ENCODE data around the gene HNF4A. TPM values are rescaled to one million over a fixed set of nuclear protein-coding genes. Genes with fewer than 3 reads are reported as not detected.

HNF4A gene
- polyA plus RNA-seq, 1 donor from 2014 or later = not detected

- H3K4me3 ChIP-seq (ENCODE audit: low read length) = no peak overlapping the region
- no peak overlapping the region for H3K4me2 ChIP-seq (ENCODE audit: low read length)
- H3K9ac ChIP-seq (ENCODE audit: low read length) = no peak overlapping the region
- no peaks in the 10 kb centered on the region for H3K9me2 ChIP-seq (ENCODE audit: insufficient read depth, low read length)
- no peaks in the 10 kb centered on the region for H3K9me3 ChIP-seq (ENCODE audit: low read length)
- H3K27ac ChIP-seq (ENCODE audit: low read length) = no peak overlapping the region
- H4K20me1 ChIP-seq (ENCODE audit: insufficient read depth) = no peaks in the 10 kb centered on the region
- H3K79me2 ChIP-seq (replicated peaks; ENCODE audit: insufficient read depth, low read length) = no peaks in the 10 kb centered on the region
- no peaks in the 10 kb centered on the region for H3K27me3 ChIP-seq (ENCODE audit: insufficient read depth, low read depth, low read length)
- no peaks in the 10 kb centered on the region for H3K36me3 ChIP-seq (ENCODE audit: insufficient read depth, low read length)
- H3F3A ChIP-seq (ENCODE audit: insufficient read depth, low read length, poor library complexity, severe bottlenecking) = no peaks in the 10 kb centered on the region
- H2AFZ ChIP-seq (ENCODE audit: low read depth, low read length) = no peak overlapping the region
- TF ChIP-seq RAD21 (conservative IDR thresholded peaks at IDR 0.05) (no peak), EZH2 (IDR thresholded peaks at IDR 0.05; ENCODE audit: borderline replicate concordance, insufficient read depth, low read length, poor library complexity, severe bottlenecking) (no peak)
These were observed 41.1 kb downstream of the HNF4A start for GRCh38 chr20:44396369-44397130.

GRCh38 chr20:44398335-44398734, 42.8 kb downstream of the HNF4A start:
- Histone ChIP-seq H3K4me2 (ENCODE audit: low read length) (no peak overlapping the region), H2AFZ (ENCODE audit: low read depth, low read length) (no peak overlapping the region), H3K27me3 (ENCODE audit: insufficient read depth, low read depth, low read length) (no peaks in the 10 kb centered on the region), H3K4me3 (ENCODE audit: low read length) (no peak overlapping the region), H3K9ac (ENCODE audit: low read length) (no peak overlapping the region), H3K9me2 (ENCODE audit: insufficient read depth, low read length) (no peaks in the 10 kb centered on the region), H3K27ac (ENCODE audit: low read length) (no peak overlapping the region), H4K20me1 (ENCODE audit: insufficient read depth) (no peaks in the 10 kb centered on the region), H3K79me2 (replicated peaks; ENCODE audit: insufficient read depth, low read length) (no peaks in the 10 kb centered on the region), H3F3A (ENCODE audit: insufficient read depth, low read length, poor library complexity, severe bottlenecking) (no peaks in the 10 kb centered on the region), H3K36me3 (ENCODE audit: insufficient read depth, low read length) (no peaks in the 10 kb centered on the region), H3K9me3 (ENCODE audit: low read length) (no peaks in the 10 kb centered on the region)
- no peak for TF ChIP-seq CTCF (IDR thresholded peaks at IDR 0.05; ENCODE audit: poor library complexity, severe bottlenecking)
- TF ChIP-seq EZH2 (IDR thresholded peaks at IDR 0.05; ENCODE audit: borderline replicate concordance, insufficient read depth, low read length, poor library complexity, severe bottlenecking) = no peak
- no peak for TF ChIP-seq TAF1 (IDR thresholded peaks at IDR 0.05; ENCODE audit: low read depth)
- TF ChIP-seq POLR2AphosphoS5 (IDR thresholded peaks at IDR 0.05) = no peak
- no peak for TF ChIP-seq REST (IDR thresholded peaks at IDR 0.05; ENCODE audit: borderline replicate concordance)
- TF ChIP-seq RAD21 (conservative IDR thresholded peaks at IDR 0.05) = no peak
- TF ChIP-seq SMC3 (conservative IDR thresholded peaks at IDR 0.05; ENCODE audit: poor library complexity) = no peak
- no peak for TF ChIP-seq MXI1 (conservative IDR thresholded peaks at IDR 0.05; ENCODE audit: poor library complexity, severe bottlenecking)
- TF ChIP-seq EP300 (conservative IDR thresholded peaks at IDR 0.05; ENCODE audit: poor library complexity, severe bottlenecking) = no peak
